GM12801 (cell line): ENCODE data around the gene ABCC3.

Experiments
- TF ChIP-seq, protein P1 (sequence below): IDR thresholded peaks from one replicate; pipeline ENCODE4 v1.5.1; 2011; ENCODE audit warnings: control low read depth; ENCODE audit not compliant: insufficient read length; ENCODE audit errors: extremely low read depth

The ABCC3 gene

DNA sequence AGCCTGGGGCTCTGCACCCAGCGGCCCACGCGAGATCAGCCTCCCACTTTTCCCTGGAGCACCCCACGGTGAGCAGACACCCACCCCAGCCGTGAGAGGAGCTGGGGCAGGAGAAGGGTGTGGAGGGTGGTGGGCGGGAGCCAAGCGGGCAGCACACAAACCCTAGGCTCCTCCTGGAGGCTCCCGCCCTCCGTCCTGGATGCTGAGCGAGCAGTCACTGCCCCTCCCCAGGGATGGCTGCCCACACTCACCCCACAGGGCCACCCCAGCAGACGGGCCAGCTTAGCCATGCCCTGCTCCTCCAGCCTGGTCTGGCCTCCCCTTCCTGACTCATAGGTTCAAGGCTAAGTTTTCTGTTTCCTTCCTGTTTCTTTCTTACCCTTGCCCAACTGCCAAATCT, 15.7 kb upstream of the ABCC3 start:
- TF ChIP-seq, protein P1, sequence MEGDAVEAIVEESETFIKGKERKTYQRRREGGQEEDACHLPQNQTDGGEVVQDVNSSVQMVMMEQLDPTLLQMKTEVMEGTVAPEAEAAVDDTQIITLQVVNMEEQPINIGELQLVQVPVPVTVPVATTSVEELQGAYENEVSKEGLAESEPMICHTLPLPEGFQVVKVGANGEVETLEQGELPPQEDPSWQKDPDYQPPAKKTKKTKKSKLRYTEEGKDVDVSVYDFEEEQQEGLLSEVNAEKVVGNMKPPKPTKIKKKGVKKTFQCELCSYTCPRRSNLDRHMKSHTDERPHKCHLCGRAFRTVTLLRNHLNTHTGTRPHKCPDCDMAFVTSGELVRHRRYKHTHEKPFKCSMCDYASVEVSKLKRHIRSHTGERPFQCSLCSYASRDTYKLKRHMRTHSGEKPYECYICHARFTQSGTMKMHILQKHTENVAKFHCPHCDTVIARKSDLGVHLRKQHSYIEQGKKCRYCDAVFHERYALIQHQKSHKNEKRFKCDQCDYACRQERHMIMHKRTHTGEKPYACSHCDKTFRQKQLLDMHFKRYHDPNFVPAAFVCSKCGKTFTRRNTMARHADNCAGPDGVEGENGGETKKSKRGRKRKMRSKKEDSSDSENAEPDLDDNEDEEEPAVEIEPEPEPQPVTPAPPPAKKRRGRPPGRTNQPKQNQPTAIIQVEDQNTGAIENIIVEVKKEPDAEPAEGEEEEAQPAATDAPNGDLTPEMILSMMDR: no peak

DNA sequence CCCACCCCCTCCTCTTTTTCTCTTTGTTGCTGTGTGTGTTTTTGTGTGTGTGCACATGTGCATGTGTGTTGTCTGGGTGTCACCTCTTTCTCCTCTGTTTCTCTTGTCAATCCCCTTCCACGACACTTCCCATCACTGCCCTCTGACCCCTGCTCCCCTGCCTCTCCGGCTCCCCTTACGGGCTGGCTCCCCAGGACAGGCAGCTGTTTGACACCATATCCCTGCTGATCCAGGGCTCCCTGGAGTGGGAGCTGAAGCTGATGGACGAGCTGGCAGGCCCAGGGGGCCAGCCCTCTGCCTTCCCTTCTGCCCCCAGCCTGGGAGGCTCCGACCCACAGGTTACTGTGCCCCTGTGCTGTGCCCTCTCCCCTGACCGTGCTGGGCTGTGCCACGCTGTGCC, 15.2 kb upstream of the ABCC3 start:
- TF ChIP-seq, protein P1: no peak

DNA sequence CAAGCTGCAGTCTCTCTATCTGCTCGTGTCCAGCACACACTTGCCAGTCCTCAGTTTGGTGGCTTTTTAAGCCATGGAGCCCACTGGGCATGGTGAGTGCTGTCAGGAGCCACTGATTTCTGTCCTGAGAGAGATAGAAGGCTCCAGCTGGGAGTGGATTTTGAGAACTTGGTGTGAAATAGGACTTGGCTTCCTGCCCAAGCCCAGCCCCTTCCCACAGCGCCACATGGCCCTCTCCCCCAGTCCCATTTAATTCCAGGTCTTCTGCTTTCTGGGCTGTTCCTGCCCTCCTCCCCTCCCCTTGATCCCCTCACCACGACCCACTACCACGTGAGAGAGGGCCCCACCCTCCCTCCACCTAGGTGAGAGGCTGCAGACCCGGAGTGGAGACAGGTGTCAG, 14.4 kb upstream of the ABCC3 start:
- TF ChIP-seq, protein P1: no peak

DNA sequence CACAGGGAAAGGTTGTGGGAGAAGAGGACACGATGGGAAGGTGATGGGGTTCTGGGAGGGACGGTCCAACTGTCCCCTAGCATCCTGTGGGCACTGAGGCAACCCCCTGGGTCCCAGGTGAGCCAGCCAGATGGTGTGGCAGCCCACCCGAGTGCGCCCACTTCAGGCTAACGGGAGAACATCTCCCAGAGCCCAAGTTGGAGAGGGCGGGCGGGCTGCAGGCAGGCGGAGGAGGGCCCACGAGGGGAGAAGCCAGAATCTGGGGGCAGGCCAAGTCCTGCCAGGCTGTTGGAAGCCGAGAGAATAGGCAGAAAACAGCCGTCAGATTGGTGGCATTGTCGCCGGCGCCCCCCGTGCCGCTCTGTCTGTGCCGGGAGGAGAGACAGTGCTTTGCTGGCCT, 13.8 kb upstream of the ABCC3 start:
- TF ChIP-seq, protein P1: no peak

DNA sequence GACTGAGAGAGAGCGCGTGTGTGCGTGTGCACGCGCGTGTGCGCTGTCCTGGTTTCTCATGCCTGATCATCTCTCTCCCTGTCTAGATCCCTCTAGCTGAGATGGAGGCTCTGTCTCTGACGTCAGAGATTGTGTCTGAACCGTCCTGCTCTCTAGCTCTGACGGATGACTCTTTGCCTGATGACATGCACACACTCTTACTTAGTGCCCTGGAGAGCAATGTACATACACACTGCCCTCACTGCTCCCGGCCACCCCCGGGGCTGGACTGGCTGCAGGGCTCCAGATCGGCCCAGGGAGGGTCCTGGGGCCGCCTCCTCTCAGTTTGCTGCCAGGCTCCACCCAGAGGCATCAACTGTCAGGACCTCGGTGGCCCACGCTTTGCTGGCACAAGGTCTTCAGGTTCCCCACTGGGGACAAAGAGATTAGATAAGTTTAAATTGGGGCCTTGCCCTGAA, 13.1 kb upstream of the ABCC3 start:
- TF ChIP-seq, protein P1: no peak

DNA sequence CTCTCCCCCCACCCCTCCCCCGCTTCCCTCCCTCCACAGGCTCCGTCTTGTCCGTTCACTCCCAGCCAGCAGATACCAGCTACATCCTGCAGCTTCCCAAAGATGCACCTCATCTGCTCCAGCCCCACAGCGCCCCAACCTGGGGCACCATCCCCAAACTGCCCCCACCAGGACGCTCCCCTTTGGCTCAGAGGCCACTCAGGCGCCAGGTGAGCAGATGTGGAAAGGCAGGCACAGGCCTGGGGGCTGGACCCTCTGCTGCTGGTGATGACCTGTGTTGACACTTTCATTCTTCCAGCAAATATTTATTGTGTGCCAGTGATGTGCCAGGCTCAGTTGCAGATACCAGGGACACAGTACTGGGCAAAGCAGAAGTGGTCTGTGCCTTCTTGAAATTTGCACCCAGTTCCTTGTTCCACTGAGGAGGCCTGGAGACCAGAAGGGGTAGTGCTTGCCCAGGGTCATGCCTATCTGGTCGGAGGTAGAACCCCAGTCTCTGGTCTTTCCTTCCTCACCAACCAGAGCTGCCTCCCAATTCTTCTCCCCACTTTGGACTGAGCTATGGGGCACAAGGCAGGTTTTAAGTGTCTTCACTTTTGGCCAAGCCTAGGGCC, 10.3 kb upstream of the ABCC3 start:
- TF ChIP-seq, protein P1: no peak

DNA sequence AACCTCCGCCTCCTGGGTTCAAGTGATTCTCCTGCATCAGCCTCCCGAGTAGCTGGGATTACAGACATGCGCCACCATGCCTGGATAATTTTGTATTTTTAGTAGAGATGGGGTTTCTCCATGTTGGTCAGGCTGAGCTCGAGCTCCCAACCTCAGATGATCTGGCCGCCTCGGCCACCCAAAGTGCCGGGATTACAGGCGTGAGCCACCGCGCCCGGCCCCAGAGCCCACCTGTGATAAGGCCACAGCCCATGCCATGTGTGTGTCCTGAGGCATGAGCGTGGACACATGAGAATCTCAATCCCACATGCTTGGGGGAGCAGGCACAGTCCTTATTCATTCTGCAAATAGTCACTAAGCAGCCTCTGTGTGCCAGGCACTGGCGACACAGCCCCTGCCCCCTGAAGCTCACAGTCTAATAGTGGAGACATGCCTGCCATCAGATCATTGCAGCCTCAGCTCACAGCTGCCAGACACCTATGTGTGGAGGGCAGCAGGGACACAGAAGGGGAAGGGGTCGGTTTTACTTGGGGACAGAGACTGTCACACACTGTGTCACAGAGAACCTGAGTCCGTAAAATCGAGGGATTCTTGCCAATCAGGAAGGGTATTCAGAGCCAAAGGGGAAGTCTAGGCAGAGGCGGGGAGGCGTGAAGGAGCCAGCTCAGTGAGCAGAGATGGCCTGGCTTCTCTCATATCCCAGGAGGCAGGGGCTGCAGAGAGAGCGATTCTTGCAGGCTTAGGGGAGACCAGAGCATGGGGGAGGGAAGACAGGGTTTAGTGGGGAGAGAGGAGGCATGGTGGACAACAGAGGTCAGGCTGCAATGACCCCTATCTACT, 9.4 kb upstream of the ABCC3 start:
- TF ChIP-seq, protein P1: no peak
